ENCODE data around the gene ME3. TPM values are rescaled to one million over a fixed set of nuclear protein-coding genes. Genes with fewer than 3 reads are reported as not detected.

The ME3 gene
- total RNA-seq, 1 experiment from 2014 or later = 35.3 TPM

DNA sequence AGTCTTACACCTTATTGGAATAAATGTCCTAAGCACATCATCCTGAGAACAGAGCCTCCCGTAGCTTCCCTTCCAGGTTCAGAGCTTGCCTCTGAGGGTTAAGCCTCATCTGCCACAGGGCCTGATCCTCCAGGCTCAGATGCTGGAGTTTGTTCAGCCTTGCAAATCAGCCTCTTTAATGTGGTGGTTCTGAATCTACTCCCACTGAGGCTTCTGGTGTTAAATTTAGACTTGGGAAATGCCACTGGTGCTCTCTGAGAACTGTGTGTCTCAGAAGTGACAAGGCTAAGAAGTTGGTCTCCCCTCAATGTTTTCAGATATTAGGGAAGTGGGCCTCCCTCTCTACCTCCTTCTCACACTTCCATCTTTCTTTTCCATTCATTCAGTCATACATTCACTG, 229.0 kb downstream of the ME3 start:
- DNase-seq (ENCODE audit: low read depth, low spot score) (no peak), ATAC-seq (no peak)
- ChIA-PET POLR2A (no interaction called here), CTCF (no interaction called here)
- Histone ChIP-seq H3K9me3 (ENCODE audit: control insufficient read depth, insufficient read depth, low read depth, low read length) (no peaks in the 10 kb centered on the region), H3K4me3 (ENCODE audit: low read depth in 2 of 2, low read length in 2 of 2) (no peak overlapping the region), H3K27me3 (ENCODE audit: control insufficient read depth, insufficient read depth, low read length) (no peaks in the 10 kb centered on the region), H3K4me1 (ENCODE audit: control insufficient read depth, insufficient read depth, low read length) (no peaks in the 10 kb centered on the region), H3K36me3 (ENCODE audit: control insufficient read depth, insufficient read depth, low read length) (no peaks in the 10 kb centered on the region), H3K27ac (ENCODE audit: low read length) (no peak overlapping the region)
- no TSS peak for BruUV-seq (replicated peaks)
- no peak for TF ChIP-seq POLR2AphosphoS5 (IDR thresholded peaks at IDR 0.05; ENCODE audit: low read depth, low read length)
- TF ChIP-seq SIN3A (IDR thresholded peaks at IDR 0.05; ENCODE audit: borderline replicate concordance, insufficient read depth, low read depth, low read length) = no peak
- TF ChIP-seq, protein P1, sequence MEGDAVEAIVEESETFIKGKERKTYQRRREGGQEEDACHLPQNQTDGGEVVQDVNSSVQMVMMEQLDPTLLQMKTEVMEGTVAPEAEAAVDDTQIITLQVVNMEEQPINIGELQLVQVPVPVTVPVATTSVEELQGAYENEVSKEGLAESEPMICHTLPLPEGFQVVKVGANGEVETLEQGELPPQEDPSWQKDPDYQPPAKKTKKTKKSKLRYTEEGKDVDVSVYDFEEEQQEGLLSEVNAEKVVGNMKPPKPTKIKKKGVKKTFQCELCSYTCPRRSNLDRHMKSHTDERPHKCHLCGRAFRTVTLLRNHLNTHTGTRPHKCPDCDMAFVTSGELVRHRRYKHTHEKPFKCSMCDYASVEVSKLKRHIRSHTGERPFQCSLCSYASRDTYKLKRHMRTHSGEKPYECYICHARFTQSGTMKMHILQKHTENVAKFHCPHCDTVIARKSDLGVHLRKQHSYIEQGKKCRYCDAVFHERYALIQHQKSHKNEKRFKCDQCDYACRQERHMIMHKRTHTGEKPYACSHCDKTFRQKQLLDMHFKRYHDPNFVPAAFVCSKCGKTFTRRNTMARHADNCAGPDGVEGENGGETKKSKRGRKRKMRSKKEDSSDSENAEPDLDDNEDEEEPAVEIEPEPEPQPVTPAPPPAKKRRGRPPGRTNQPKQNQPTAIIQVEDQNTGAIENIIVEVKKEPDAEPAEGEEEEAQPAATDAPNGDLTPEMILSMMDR (IDR thresholded peaks at IDR 0.05) = no peak
- TF ChIP-seq, protein P2, sequence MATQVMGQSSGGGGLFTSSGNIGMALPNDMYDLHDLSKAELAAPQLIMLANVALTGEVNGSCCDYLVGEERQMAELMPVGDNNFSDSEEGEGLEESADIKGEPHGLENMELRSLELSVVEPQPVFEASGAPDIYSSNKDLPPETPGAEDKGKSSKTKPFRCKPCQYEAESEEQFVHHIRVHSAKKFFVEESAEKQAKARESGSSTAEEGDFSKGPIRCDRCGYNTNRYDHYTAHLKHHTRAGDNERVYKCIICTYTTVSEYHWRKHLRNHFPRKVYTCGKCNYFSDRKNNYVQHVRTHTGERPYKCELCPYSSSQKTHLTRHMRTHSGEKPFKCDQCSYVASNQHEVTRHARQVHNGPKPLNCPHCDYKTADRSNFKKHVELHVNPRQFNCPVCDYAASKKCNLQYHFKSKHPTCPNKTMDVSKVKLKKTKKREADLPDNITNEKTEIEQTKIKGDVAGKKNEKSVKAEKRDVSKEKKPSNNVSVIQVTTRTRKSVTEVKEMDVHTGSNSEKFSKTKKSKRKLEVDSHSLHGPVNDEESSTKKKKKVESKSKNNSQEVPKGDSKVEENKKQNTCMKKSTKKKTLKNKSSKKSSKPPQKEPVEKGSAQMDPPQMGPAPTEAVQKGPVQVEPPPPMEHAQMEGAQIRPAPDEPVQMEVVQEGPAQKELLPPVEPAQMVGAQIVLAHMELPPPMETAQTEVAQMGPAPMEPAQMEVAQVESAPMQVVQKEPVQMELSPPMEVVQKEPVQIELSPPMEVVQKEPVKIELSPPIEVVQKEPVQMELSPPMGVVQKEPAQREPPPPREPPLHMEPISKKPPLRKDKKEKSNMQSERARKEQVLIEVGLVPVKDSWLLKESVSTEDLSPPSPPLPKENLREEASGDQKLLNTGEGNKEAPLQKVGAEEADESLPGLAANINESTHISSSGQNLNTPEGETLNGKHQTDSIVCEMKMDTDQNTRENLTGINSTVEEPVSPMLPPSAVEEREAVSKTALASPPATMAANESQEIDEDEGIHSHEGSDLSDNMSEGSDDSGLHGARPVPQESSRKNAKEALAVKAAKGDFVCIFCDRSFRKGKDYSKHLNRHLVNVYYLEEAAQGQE (IDR thresholded peaks at IDR 0.05; ENCODE audit: insufficient read depth in 1 of 2, low read depth in 2 of 2, low read length in 1 of 2) = no peak
- no peak for TF ChIP-seq TCF7L2 (IDR thresholded peaks at IDR 0.05; ENCODE audit: low read depth, low read length)
- in situ Hi-C loops (cut with HindIII; ENCODE audit: low pct_unique_long_range_greater_than_20kb, low sequenced_read_pairs) (no loop called here), intact Hi-C loops (cut with micrococcal nuclease; ENCODE audit: unreplicated experiment) (no loop called here)

- CTCF ChIA-PET = no interaction called here
These were observed 229.6 kb downstream of the ME3 start for GRCh38 chr11:86442827-86443226.

More at GRCh38 chr11:86442827-86443226, 229.6 kb downstream of the ME3 start:
- Histone ChIP-seq H3K27ac (ENCODE audit: low read length) (no peak overlapping the region), H3K27me3 (ENCODE audit: control insufficient read depth, insufficient read depth, low read length) (no peaks in the 10 kb centered on the region), H3K9me3 (ENCODE audit: control insufficient read depth, insufficient read depth, low read depth, low read length) (no peaks in the 10 kb centered on the region), H3K4me3 (ENCODE audit: low read depth in 2 of 2, low read length in 2 of 2) (no peak overlapping the region), H3K36me3 (ENCODE audit: control insufficient read depth, insufficient read depth, low read length) (no peaks in the 10 kb centered on the region), H3K4me1 (ENCODE audit: control insufficient read depth, insufficient read depth, low read length) (no peaks in the 10 kb centered on the region)
- POLR2A ChIA-PET = no interaction called here
- TF ChIP-seq, protein P2 (IDR thresholded peaks at IDR 0.05; ENCODE audit: insufficient read depth in 1 of 2, low read depth in 2 of 2, low read length in 1 of 2) = no peak
- TF ChIP-seq, protein P1 (IDR thresholded peaks at IDR 0.05) = no peak
- TF ChIP-seq POLR2AphosphoS5 (IDR thresholded peaks at IDR 0.05; ENCODE audit: low read depth, low read length) (no peak), TCF7L2 (IDR thresholded peaks at IDR 0.05; ENCODE audit: low read depth, low read length) (no peak), SIN3A (IDR thresholded peaks at IDR 0.05; ENCODE audit: borderline replicate concordance, insufficient read depth, low read depth, low read length) (no peak)
- intact Hi-C loops (cut with micrococcal nuclease; ENCODE audit: unreplicated experiment) (no loop called here), in situ Hi-C loops (cut with HindIII; ENCODE audit: low pct_unique_long_range_greater_than_20kb, low sequenced_read_pairs) (no loop called here)
- no TSS peak for BruUV-seq (replicated peaks)
- no peak for ATAC-seq
- no peak for DNase-seq (ENCODE audit: low read depth, low spot score)
